ENCODE data around the gene FADS1.

The FADS1 gene

GRCh38 chr11:61760946-61761345, 55.9 kb downstream of the FADS1 start:
- no peak for DNase-seq (ENCODE audit: low read depth)

GRCh38 chr11:61757213-61757862, 59.5 kb downstream of the FADS1 start:
- DNase-seq (ENCODE audit: low read depth), result no peak

- DNase-seq (ENCODE audit: low read depth), result no peak
Observed at GRCh38 chr11:61756452-61757212, 60.2 kb downstream of the FADS1 start.

GRCh38 chr11:61756147-61756451, 60.7 kb downstream of the FADS1 start:
- no peak for DNase-seq (ENCODE audit: low read depth)

GRCh38 chr11:61754534-61755482, 62.0 kb downstream of the FADS1 start:
- no peak for DNase-seq (ENCODE audit: low read depth)

DNA sequence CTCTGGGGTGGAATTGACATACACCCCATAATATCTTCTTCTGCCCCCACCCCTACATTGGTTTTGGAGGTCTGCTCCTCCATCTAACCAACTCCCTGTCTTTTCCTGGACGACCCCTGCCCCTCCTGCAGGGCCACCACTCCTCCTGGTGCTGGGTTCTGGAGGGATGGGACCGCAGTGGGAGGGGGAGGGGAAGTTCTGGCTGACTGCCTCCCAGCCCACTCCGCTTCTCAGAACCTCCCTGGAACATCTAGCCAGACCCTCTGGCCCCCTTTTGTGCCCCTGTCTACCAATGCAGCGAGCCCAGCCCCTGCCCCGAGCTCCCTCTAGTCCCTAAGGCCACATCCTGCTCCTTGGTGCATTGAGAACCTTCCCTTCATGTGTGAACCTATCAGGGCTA, 63.1 kb downstream of the FADS1 start:
- DNase-seq (ENCODE audit: low read depth), result no peak

DNA sequence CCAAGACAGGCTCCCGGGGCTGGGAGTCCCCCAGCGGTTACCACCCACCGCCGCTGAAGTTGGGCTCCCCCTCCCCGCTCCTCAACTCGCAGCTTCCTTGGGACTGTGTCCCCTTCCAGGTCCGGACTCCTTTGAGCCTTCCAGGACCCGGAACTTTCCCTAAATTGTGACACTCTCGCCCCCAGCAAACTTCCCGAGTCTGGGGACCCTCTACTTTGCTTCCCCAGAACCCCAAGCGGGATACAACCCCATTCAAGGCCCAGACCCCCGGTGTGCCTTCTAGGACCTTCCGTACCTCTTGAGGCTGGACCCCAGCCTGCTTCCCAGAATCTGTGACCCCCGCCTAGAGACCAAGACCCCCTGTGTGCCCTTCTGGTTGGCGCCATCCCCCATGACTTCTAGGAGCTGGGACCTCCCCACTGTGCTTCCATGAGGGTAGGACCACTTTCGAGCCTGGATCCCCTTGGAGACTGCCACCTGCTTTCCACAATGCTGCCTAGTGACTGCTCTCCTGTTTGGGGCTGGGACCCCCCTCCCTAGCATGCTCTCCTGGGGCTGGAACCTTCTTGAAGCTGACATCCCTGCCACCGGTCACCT, 63.8 kb downstream of the FADS1 start:
- no peak for DNase-seq (ENCODE audit: low read depth)

DNA sequence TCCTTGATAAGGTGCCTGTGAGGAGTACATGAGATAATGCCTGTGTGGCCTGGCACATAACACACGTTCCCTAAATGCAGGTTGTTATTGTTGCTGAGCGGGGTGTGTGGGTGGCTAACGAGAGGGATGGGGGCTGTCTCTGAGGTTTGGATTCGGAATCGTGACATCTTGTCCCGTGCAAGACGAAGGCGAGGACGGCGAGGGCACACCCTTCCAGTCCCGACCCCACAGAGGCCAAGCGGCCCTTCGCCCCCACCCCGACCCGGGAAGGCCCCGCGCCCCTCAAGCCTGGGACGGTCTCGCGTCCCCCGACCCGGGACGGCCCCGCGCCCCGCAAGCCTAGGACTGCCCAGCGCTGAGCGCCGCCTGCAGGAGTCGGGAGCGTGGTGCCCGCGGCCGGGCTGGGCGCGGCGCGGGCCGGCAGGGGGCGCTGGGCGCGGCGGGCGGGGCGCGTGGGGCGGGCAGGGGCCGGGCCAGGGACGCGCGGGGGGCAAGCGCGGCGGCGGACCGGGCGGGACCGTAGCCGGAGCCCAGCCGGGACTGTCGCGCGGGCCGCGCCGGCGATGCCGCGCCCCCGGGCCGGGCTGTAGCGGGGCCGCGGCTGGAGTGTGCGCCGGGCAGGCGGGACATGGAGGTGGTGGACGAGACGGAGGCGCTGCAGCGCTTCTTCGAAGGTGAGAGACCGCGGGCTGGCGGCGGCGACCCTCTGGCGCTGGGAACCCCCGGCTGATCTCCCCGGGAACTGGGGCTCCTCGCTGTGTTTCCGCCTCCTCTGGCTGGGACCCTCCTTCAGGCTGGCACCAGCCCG, 64.5 kb downstream of the FADS1 start, which contains the start of gene MYRF:
TSS of gene MYRF (plus strand) at position 520 of the 808 bp plus-strand sequence. CDS start at position 629, 109 bp downstream.
- no peak for DNase-seq (ENCODE audit: low read depth)

- no peak for DNase-seq (ENCODE audit: low read depth)
Observed at GRCh38 chr11:61751384-61751783, 65.4 kb downstream of the FADS1 start.

- no peak for DNase-seq (ENCODE audit: low read depth)
Observed at GRCh38 chr11:61750631-61751273, 66.1 kb downstream of the FADS1 start.

Measured in CMK (cell line).